SIG-M5 (cell line): ENCODE measurements around the gene C9orf78.
"Not testable (repeated sequence)": the region's sequence is repeated elsewhere in the genome, so short reads cannot be mapped to it uniquely, and the experiment has no call there.

ENCODE experiments used
- DNase-seq: peaks from one replicate; lab custom pipeline; 2025; lab: John Stamatoyannopoulos, UW

The C9orf78 gene

DNA sequence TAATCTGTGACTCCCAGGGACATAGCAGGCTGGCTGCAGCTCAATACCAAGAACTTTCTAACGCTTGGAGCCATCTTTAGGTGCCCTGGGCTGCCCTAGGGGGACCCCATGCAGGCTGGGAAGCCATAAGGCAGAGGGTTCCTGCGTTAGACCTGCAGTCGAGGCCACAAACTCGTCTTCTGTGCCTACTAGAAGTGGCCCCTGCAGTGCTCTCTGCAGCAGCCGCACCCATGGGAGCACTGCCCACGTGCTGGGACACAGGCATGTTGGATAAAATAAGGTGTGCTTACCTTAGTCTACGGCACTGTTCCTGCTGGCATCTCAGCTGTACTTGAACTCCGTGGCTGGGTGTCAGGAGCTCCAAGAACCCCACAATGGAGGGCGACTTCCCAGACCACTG lies 22.7 kb downstream of the C9orf78 start:
- DNase-seq: no peak

DNA sequence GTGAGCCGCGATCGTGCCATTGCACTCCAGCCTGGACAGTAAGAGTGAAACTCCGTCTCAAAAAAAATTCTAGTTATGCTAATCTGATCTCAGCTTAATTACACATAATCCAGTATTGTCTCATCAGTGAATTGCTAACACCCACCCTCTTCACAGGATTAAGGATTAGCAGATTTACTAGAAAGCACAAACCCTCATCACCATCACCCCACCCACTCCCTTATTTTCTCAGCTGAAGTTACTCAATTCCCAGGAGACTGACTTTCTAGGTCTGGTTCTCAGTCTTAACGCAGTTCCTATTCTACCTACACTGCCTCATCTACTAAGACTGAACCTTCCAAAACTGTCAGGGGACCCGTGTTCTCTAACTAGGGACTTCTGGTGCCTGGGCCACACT lies 23.1 kb downstream of the C9orf78 start:
- DNase-seq: no peak

DNA sequence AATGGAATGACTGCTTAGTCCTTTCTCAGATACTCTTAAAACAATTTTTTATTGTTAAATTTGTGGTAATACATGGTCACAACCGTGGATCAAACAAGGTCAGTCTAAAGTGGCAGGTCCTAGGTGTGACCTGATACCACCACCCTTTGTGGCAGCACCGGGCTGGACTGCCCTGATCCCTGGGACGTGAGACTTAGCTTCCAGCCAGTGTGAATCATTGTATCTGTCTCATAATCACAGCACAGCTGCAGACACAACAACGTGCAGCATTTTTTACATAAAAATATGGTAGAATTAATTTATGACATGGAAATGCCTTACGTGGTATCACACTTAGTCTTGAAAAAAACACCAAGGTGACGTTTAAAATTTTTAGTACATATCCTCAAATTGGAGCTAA lies 24.3 kb downstream of the C9orf78 start:
- DNase-seq: no peak

DNA sequence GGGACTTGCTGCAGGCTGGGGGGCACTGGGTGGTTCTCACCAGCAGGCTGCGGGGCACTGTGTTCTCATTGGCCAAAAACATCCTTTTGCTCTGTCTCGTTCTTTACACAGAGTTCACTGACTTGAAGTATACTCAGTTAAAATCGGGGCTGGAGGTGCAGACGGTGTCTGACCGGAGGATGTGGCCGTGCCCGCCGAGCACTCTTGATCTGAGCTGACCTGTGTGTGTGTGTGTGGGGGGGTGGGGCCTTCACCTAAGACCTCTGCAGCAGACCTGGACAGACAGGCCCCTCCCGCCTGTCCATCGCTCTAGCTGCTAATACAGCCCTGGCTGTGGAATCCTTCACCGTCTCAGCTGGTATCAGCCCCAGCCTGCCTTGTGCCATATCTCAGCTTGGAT lies 25.0 kb downstream of the C9orf78 start:
- no peak for DNase-seq

DNA sequence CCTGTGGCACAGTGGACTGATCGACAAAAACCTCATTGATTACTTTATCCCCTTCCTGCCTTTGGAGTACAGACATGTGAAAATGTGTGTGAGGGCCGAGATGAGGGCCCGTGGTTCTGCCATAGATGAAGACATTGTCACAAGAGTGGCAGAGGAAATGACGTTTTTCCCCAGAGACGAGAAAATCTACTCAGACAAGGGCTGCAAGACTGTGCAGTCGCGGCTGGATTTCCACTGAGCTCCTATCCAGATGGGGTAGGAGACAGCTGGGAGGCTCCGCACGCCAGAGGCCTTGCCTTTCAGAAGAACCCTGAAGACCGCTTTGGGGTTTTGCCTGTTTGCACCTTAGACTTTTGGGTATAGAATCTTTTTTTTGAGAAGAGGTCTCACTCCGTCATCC lies 25.7 kb downstream of the C9orf78 start:
- DNase-seq: no peak

DNA sequence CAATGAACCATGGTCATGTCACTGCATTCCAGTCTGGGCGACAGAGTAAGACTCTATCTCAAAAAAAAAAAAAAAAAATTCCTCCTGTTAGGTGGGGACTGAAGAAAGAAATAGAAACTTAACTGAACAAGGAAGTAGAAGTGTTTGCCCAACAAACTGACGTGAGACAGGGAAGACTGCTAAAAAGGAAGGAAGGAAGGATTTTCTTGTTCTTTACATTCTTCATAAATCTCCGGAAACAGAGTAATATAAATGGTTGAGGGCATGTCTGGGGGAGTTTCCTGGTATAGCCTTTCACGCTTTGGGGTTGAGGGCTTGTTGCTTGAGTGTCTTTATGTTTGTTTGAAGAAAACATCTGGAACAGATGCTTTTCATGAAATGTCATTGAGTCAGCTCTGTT lies 29.0 kb downstream of the C9orf78 start:
- DNase-seq: no peak

DNA sequence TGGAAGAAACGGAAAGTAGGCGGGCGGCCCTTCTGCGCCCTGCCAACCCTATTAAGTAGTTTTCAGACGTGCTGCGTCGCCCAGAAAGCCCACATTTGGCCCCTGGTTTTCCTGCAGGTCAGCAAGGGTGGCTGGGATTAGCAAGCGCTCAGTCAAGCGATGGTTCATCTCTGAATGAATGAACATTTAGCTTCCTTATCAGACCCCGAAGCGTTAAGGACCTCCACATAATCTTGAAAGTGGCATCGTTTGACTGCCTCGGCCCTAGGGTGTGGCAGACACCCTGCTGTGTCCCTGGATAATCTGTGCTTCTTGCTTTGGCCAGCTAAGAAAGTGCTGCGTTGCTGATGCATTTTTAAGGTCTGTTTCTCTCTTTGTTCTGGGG lies 31.4 kb downstream of the C9orf78 start:
- no peak for DNase-seq

DNA sequence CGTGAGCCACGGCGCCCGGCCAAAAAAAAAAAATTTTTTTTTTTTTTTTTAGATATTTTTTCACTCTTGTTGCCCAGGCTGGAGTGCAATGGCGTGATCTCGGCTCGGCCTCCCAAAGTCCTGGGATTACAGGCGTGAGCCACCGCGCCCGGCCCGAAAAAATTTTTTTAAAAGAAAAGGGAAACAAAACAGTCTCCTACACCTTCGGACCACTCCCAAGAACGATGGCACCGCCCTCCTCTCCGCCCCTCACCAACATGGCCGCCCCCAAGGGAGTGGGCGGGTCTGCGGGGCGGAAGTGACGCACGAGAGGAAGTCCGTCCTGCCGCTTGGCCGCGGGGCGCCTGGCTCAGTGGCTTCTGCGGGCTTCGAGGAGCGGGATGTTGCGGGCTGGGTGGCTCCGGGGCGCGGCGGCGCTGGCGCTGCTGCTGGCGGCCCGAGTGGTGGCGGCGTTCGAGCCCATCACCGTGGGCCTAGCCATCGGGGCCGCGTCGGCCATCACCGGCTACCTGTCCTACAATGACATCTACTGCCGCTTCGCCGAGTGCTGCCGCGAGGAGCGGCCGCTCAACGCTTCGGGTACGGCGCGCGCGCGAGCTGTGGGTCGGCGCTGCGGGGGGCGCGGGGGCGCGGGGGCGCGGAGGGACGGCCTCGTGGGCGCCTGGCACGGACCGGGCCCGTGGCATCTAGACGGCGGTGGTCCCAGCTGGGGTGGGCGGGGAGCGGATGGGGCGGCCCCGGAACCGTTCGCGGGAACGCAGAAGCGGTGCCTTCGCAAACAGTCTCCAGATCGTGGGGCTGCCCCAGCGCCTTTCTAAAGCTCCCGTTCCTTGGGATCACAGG lies 32.0 kb downstream of the C9orf78 start, which contains the start of gene TOR1B:
TSS of gene TOR1B (plus strand) at position 352 of the 843 bp plus-strand sequence. CDS start at position 381, 29 bp downstream.
- DNase-seq: peak; percentile 30

DNA sequence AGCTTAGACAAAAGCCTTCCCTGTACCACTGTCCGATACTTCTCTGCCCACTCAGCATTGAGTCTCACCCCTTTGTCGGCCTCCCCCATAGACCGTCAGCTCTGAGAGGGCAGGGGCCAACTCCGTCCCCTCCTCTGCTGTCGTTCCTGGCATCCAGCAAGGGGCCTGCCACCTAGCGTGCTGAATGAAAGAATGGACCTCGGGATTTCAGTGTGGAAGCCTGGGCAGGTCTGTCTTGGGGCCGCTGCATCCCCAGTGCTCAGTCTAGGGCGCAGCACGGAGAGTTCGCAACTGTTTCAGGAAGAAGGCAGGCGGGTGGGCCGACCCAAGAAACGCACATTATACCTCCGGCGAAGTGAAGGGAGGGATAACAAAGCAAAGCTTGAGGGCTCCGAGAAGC lies 33.6 kb downstream of the C9orf78 start:
- DNase-seq: no peak

DNA sequence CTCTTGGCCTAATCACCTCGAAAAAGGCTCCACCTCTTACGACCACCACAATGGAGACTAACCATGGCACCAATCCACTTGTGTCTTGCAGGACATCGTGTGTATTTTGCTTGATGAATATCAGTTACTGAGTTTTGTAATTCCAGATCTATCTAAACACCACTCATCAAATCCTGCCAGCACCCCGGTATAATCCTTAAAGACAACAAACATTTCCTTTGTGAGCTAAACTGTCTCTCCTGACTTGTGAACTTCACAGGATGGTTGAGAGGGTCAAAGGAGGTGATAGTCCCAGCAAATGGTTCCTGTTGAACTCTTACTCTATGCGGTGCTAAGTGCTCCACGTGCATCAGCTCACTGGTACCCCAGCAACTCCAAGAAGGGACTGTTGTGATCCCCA lies 36.1 kb downstream of the C9orf78 start:
- no peak for DNase-seq

DNA sequence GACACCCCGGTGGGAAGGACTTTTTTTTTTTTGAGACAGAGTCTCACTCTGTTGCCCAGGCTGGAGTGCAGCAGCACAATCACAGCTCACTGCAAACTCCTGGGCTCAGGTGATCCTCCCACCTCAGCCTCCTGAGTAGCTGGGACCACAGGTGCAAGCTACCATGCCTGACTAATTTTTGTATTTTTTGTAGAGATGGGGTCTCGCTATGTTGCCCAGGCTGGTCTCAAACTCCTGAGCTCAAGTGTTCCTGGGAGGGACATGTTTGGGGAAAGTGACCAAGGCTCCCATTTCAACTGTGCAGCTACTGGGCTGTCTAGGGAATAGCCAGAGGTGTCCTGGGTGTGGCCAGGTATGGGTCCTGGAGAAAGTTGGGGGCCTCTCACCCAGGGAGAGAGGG lies 39.0 kb downstream of the C9orf78 start:
- DNase-seq: not testable (repeated sequence)

DNA sequence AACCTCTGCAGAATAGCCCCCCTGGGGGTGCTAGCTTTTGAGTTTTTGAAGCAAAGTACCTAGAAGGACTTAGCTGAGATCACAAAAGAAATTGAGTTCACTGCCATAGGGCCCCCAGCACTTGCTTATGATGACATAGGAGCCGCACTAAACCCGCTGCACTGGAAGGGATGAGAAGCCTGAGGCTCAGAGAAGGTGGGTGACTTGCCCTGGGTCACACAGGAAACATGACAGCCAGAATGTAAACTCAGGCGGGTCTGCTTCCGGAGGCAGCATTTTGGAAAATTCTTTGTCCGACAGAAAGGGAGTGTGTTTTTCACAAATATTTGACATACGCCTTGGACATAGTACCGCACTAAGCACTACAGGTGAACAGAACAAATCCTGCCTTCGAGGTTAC lies 40.5 kb downstream of the C9orf78 start:
- DNase-seq: no peak

DNA sequence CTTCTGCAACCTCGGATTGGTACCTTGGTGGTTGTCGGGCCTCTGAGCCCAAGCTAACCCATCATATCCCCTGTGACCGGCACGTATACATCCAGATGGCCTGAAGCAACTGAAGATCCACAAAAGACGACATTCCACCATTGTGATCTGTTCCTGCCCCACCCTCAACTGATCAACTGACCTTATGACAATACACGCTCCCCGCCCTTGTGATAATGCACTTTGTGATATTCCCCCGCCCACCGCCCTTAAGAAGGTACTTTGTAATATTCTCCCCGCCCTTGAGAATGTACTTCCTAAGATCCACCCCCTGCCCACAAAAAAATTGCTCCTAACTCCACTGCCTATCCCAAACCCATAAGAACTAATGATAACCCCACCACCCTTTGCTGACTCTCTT lies 48.6 kb downstream of the C9orf78 start:
- no peak for DNase-seq

DNA sequence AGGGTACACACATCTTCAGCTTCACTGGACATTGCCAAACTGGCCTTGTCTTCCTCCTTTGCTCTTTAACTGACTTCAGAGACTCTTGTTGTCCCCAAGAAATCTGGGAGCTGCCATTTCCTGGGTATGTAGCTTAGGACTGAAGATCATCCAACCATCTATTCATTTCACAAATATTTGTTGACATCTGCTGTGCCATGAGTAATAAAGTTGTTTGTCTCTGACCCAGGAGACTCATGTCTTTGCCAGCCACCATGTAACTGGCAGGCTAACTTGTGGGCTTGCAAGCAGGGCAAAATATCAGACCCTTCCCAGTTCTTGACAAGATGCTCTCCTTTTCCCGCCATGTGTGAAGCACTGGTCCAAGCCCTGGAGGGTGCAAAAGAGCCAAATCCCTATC lies 49.2 kb downstream of the C9orf78 start:
- no peak for DNase-seq

DNA sequence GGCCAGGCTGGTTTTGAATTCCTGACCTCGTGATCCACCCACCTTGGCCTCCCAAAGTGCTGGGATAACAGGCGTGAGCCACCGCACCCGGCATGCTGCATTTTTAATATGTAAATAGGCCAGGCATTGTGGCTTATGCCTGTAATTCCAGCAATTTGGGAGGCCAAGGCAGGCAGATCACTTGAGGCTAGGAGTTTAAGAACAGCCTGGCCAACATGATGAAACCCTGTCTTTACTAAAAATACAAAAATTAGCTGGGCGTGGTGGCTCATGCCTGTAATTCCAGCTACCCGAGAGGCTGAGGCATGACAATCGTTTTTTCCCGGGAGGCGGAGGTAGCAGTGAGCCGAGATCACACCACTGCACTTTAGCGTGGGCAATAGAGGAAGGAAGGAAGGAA lies 50.1 kb downstream of the C9orf78 start:
- DNase-seq: not testable (repeated sequence)

DNA sequence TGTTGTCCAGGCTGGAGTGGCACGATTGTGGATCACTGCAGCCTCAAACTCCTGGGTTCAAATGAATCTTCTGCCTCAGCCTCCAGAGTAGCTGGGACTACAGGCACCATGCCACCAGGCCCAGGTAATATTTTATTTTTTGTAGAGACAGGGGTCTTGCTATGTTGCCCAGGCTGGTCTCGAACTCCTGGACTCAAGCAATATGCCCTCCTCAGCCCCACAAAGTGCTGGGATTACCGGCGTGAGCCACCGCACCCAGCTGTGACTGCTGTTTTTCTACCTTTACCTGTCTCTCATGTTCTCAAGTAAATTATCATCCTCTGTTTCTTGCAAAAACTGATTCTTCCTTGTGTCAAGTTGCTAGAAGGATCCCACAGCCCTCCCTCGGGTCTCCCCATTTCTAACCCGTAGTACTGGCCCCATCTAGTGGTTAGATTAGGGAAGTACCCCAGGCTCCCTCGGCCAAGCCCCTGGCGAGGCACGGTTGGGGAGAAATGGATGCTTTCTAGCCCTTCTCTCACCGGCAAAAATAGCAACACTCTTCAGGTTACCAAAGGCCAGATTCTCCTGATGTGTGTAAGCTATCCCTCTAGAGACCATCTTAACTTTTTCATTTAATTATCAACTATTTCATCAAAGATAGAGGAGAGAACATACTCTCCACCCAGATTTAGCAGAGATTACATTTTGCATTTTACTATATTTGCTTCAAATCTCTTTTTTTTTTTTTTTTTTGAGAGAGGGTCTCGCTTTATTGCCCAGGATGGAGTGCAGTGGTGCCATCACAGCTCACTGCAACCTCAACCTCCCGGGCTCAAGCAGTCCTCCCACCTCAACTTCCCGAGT lies 51.3 kb downstream of the C9orf78 start:
- DNase-seq: no peak

DNA sequence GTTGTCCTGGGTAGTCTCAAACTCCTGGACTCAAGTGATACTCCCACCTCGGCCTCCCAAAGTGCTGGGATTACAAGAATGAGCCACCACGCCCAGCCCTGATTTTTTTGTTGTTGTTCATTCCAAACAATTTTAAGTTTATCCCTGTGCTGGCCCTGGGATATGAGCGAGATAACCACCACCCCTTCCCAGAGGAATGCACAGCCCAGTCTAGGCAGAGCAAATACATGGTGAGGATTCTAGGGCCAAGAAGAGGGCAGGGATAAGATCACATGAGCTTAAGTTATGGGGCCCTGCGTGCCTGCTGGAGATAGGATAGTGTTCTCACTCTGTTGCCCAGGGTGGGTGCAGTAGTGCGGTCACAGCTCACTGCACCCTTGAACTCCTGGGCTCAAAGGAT lies 53.1 kb downstream of the C9orf78 start:
- no peak for DNase-seq

DNA sequence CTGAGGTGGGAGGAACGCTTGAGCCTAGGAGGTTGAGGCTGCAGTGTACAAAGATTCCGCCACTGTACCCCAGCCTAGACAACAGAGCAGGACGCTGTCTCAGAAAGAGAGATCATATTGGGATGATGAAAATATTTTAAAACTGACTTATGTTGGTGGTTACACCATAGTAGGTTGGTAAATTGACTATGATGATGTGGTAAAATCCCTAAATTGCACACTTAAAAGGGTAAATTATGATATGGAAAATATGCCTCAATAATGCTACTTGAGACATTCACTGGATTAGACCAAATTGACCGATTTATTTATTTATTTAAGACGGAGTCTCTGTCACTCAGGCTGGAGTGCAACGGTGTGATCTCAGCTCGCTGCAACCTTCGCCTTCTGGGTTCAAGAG lies 53.9 kb downstream of the C9orf78 start:
- no peak for DNase-seq

DNA sequence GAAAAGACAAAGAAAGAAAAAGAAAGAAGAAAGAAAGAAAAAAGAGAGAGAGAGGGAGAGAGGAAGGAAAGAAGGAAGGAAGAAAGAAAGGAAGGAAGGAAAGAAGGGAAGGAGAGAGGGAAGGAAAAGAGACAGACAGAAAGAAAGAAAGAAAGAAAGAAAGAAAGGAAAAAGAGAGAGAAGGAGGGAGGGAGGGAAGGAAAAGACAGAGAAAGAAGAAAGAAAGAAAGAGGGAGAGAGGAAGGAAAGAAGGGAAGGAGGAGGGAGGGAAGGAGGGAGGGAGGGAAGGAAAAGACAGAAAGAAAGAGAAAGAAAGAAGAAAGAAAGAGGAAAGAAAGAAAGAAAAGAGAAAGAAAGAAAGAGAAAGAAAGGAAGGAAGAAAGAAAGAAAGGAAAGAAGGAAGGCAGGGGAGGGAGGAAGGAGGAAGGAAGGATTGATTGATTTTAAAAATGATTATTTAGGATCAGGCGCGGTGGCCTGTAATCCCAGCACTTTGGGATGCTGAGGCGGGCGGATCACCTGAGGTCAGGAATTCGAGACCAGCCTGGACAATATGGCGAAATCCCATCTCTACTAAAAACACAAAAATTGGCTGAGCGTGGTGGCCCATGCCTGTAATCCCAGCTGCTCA lies 55.4 kb downstream of the C9orf78 start:
- DNase-seq: no peak

DNA sequence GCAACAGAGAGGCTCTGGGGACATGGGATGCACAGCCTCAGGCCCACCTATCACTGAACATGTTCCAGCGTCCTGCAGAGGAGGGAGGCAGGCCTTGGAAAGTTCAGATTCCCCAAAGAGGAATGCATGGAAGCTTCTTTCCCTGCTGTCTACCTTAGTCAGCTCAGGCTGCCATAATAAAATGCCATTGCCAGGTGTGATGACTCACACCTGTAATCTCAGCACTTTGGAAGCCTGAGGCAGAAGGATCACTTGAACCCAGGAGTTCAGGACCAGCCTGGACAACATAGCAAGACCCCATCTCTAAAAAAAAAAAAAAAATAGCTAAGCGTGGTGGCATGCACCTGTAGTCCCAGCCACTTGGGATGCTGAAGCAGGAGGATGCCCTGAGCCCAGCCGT lies 56.6 kb downstream of the C9orf78 start:
- no peak for DNase-seq

DNA sequence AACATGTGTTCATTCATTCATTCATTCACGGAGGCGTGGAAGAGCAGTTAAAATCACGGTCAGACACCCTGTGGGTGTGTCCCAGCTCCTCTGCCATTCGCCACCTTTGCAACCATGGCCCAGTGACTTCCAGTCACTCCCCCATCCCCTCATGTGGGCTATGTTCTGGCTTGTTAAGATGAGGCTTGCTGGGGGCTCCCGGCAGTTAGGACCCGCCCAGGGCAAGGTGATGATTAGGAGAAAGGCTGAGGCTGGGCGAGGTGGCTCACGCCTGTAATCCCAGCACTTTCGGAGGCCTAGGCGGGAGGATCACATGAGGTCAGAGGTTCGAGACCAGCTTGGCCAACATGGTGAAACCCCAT lies 57.3 kb downstream of the C9orf78 start:
- no peak for DNase-seq
